Activated B cell treated with CpG ODN at 0.5 μM for 24 hours (primary cell): ENCODE measurements around the gene PHACTR4. TPM values are rescaled to one million over a fixed set of nuclear protein-coding genes. Genes with fewer than 3 reads are reported as not detected.
"Not testable (repeated sequence)": the region's sequence is repeated elsewhere in the genome, so short reads cannot be mapped to it uniquely, and the experiment has no call there.

Experiments
- ATAC-seq: fragments of 200-7000 bp; cut with Tn5 transposase; one replicate; pipeline ENCODE4 v1.10.0; 2021; ENCODE audit warnings: low read depth, mild to moderate bottlenecking, moderate library complexity
- CTCF ChIA-PET: fragments of 350-600 bp; sonication (Branson Sonifier 250); formaldehyde crosslinking; loops from one replicate; lab custom pipeline; 2021; ENCODE audit warnings: antibody characterized with exemption; lab: Charles Lee
- POLR2A ChIA-PET: fragments of 350-600 bp; sonication (Branson Sonifier 250); formaldehyde crosslinking; loops from one replicate; lab custom pipeline; 2021; ENCODE audit warnings: antibody characterized with exemption; lab: Charles Lee
- DNase-seq: peaks from one replicate; pipeline ENCODE4 v3.0.0; 2022
- H3K27ac Mint-ChIP-seq: one replicate; pipeline ENCODE4 v1.8.0; 2020; ENCODE audit warnings: mixed read lengths
- H3K27me3 Mint-ChIP-seq: one replicate; pipeline ENCODE4 v1.8.0; 2021; ENCODE audit warnings: mixed read lengths
- H3K36me3 Mint-ChIP-seq: one replicate; pipeline ENCODE4 v1.8.0; 2021; ENCODE audit warnings: low read depth, mixed read lengths
- H3K4me1 Mint-ChIP-seq: one replicate; pipeline ENCODE4 v1.8.0; 2021; ENCODE audit warnings: mixed read lengths
- H3K4me3 Mint-ChIP-seq: one replicate; pipeline ENCODE4 v1.8.0; 2020; ENCODE audit warnings: mild to moderate bottlenecking, mixed read lengths
- H3K9me3 Mint-ChIP-seq: one replicate; pipeline ENCODE4 v1.8.0; 2020; ENCODE audit warnings: mixed read lengths
- intact Hi-C: fragments of 100-400 bp; cut with micrococcal nuclease; formaldehyde crosslinking; loops from one replicate; pipeline ENCODE4 v1.15.1; 2024
- total RNA-seq: library from RNA; stranded (reverse); gene quantifications from 2 replicates; pipeline ENCODE4 v1.2.3, GENCODE V29; 2022
- TF ChIP-seq, protein P1 (sequence below): fragments of 200-600 bp; IDR thresholded peaks from one replicate; pipeline ENCODE4 v1.8.0; 2022; ENCODE audit warnings: antibody characterized with exemption, mild to moderate bottlenecking

Gene PHACTR4
- total RNA-seq, 1 donor from 2014 or later: 31.5 TPM

DNA sequence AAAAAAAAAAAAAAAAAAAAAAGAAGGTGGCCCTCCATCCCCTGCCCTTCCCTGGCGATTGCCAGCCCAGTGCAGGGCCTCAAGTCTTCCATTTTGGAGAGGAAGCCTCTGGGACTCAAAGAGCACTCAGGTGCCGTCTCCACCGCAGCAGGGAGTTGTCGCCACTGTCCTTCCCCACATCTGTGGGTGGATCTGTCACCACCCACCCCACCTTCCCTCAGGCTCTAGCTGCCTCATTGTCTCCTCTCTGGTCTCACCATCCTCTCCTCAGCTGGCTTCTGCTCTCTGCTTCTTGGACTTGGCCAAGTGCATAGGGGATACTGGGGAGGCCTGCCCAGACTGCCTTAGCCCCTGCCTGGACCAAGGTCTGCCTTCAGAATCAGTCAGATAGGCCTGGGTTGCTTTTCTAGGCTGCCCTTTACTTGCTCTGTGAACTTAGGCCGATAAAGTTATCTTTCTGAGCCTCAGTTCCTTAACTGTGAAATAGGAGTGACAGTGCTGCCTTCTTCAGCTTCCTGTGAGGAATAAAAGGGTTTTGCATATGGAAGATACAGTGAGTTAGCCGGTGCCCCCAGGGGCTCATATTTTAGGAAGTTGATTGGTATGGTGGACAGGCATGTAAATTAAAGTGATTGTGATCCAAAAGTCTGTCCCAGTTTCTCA, 152.1 kb downstream of the PHACTR4 start:
- intact Hi-C loops: no loop called here
- H3K4me3 Mint-ChIP-seq: no peak overlapping the region
- CTCF ChIA-PET: no interaction called here
- no peak for ATAC-seq
- no peak overlapping the region for H3K27ac Mint-ChIP-seq
- TF ChIP-seq, protein P1, sequence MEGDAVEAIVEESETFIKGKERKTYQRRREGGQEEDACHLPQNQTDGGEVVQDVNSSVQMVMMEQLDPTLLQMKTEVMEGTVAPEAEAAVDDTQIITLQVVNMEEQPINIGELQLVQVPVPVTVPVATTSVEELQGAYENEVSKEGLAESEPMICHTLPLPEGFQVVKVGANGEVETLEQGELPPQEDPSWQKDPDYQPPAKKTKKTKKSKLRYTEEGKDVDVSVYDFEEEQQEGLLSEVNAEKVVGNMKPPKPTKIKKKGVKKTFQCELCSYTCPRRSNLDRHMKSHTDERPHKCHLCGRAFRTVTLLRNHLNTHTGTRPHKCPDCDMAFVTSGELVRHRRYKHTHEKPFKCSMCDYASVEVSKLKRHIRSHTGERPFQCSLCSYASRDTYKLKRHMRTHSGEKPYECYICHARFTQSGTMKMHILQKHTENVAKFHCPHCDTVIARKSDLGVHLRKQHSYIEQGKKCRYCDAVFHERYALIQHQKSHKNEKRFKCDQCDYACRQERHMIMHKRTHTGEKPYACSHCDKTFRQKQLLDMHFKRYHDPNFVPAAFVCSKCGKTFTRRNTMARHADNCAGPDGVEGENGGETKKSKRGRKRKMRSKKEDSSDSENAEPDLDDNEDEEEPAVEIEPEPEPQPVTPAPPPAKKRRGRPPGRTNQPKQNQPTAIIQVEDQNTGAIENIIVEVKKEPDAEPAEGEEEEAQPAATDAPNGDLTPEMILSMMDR: no peak
- peaks cover 28% of the 10 kb centered on the region for H3K4me1 Mint-ChIP-seq
- POLR2A ChIA-PET: interaction anchor here (0.6 to 1.4 kb wide), 3 partner anchors 17 to 117 kb away, joined by 3 to 4 read pairs (median 3); no protein-coding TSS in a partner anchor
- DNase-seq: no peak
- no peaks in the 10 kb centered on the region for H3K27me3 Mint-ChIP-seq
- H3K36me3 Mint-ChIP-seq: peaks cover 23% of the 10 kb centered on the region
- no peaks in the 10 kb centered on the region for H3K9me3 Mint-ChIP-seq

DNA sequence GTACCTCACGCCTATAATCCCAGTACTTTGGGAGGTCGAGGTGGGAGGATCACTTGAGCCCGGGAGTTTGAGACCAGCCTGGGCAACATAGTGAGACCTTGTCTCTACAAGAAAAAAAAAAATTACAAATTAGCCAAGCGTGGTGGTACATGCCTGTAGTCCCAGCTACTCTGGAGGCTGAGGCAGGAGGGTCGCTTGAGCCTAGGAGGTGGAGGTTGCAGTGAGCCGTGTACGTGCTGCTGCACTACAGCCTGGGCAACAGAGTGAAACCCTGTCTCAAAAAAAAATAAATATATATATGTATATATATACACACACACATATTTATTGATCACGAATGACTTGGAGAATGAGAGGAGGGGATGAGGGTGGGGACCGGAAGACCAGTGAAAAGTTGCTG, 153.0 kb downstream of the PHACTR4 start:
- H3K27me3 Mint-ChIP-seq, H3K27ac Mint-ChIP-seq, DNase-seq, ATAC-seq, H3K4me3 Mint-ChIP-seq, intact Hi-C loops, CTCF ChIA-PET, H3K9me3 Mint-ChIP-seq: not testable (repeated sequence)
- POLR2A ChIA-PET: interaction anchor here (1.4 kb wide), 1 partner anchor 58 kb away, joined by 3 read pairs; no protein-coding TSS in a partner anchor
- peaks cover 23% of the 10 kb centered on the region for H3K4me1 Mint-ChIP-seq
- peaks cover 19% of the 10 kb centered on the region for H3K36me3 Mint-ChIP-seq

DNA sequence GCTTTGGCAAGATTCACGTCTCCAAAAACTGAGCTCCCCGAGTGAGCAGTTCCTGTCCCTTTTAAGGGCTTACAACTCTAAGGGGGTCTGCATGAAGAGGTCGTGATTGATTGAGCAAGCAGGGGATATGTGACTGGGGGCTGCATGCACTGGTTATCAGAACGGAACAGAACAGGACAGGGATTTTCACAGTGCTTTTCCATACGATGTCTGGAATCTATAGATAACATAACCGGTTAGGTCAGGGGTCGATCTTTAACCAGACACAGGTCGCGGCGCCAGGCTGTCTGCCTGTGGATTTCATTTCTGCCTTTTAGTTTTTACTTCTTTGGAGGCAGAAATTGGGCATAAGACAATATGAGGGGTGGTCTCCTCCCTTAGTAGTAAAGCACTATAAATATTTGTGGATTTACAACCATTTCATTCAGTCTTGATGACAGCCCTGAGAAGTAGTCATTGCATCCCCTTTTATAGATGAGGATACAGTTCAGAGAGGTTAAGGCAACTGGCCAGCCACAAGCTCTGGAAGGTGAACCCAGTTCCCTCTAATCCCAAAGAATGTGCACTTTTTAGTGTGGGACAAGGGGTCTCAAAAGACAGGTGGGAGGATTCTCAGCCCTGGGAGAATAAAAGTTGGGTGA, 155.6 kb downstream of the PHACTR4 start:
- intact Hi-C loops, H3K9me3 Mint-ChIP-seq, ATAC-seq, H3K27me3 Mint-ChIP-seq, H3K27ac Mint-ChIP-seq, DNase-seq, H3K4me3 Mint-ChIP-seq, H3K4me1 Mint-ChIP-seq: not testable (repeated sequence)
- H3K36me3 Mint-ChIP-seq: peaks cover 22% of the 10 kb centered on the region
- CTCF ChIA-PET: interaction anchor here (1.0 kb wide), 1 partner anchor 352 kb away, joined by 4 read pairs; no protein-coding TSS in a partner anchor
- POLR2A ChIA-PET: interaction anchor here (2.1 kb wide), 1 partner anchor 56 kb away, joined by 9 read pairs; no protein-coding TSS in a partner anchor

DNA sequence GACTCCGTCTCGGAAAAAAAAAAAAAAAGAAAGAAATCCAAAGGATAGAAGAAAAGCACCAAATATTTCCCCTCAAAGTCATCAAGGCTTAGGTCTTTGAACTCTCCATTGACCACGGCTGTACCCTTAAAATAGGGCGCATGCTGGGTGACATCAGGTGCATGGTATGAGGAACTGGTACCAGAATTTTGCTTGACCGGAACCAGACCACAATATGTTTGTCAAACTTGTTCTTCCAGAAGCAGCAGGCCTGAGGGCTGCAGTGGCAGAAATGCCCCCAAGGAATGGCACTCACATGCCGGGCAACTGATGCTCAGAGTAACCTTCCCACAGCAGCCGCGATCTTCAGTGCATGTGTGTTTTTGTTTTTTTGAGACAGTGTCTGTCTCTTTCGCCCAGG, 157.3 kb downstream of the PHACTR4 start:
- ChIA-PET POLR2A (no interaction called here), CTCF (no interaction called here)
- Mint-ChIP-seq H3K4me1 (peaks cover 5% of the 10 kb centered on the region), H3K27me3 (no peaks in the 10 kb centered on the region), H3K9me3 (no peaks in the 10 kb centered on the region), H3K4me3 (no peak overlapping the region), H3K36me3 (peaks cover 31% of the 10 kb centered on the region), H3K27ac (no peak overlapping the region)
- TF ChIP-seq, protein P1: no peak
- intact Hi-C loops: no loop called here
- ATAC-seq: no peak
- DNase-seq: no peak

DNA sequence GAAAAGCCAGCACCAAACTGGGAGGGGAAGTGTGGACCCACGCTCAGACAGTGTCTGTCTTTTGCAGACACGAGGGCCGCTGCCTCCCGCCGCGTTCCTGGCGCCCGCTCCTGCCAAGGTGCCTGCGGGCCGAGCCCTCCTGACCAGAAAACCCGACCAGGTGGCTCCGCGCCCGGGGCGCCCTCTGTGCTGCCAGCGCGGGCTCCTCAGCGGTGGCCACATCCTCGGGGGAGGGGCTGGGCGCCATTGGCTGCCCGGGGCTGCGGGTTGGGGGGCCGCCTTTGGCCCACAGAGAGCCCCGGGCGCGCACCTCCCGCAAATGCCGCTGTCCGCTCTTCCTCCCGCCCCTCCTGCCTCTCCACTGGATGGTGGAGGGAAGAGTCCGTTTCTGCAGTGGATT, 160.9 kb downstream of the PHACTR4 start:
- ChIA-PET POLR2A (interaction anchor here (0.5 to 0.9 kb wide), 4 partner anchors 14 to 207 kb away, joined by 3 to 7 read pairs (median 4); partner anchors contain the start of gene YTHDF2), CTCF (no interaction called here)
- H3K27me3 Mint-ChIP-seq: no peaks in the 10 kb centered on the region
- H3K27ac Mint-ChIP-seq: no peak overlapping the region
- H3K4me1 Mint-ChIP-seq: no peaks in the 10 kb centered on the region
- ATAC-seq: no peak
- intact Hi-C loops: no loop called here
- TF ChIP-seq, protein P1: no peak
- DNase-seq: no peak
- H3K9me3 Mint-ChIP-seq: no peaks in the 10 kb centered on the region
- H3K4me3 Mint-ChIP-seq: no peak overlapping the region
- H3K36me3 Mint-ChIP-seq: peaks cover 34% of the 10 kb centered on the region

DNA sequence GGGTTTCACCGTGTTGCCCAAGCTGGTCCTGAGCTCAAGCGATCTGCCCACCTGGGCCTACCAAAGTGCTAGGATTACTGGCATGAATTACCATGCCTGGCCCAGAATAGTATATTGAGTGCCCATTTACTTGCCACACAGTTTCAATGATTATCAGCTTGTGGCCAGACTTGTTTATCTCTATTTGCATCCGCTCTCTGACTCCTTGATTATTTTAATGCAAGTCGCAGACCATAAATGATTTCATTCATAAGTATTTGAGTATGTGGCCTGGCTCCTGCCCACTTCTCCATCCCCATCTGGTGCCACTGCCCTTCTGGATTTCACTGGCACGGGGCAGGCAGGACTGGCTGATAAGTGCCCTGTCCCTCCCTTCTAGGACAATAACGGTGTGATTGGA, 165.1 kb downstream of the PHACTR4 start:
- ATAC-seq (no peak), DNase-seq (no peak)
- no peaks in the 10 kb centered on the region for H3K27me3 Mint-ChIP-seq
- ChIA-PET POLR2A (interaction anchor here (0.6 kb wide), 1 partner anchor 324 kb away, joined by 11 read pairs; no protein-coding TSS in a partner anchor), CTCF (no interaction called here)
- no peak overlapping the region for H3K4me3 Mint-ChIP-seq
- H3K9me3 Mint-ChIP-seq: no peaks in the 10 kb centered on the region
- H3K4me1 Mint-ChIP-seq: no peaks in the 10 kb centered on the region
- no peak overlapping the region for H3K27ac Mint-ChIP-seq
- intact Hi-C loops: no loop called here
- TF ChIP-seq, protein P1: no peak
- H3K36me3 Mint-ChIP-seq: peaks cover 61% of the 10 kb centered on the region
